IMR-90 (cell line): Measurements from ENCODE around the gene PLA2G4F. TPM values are rescaled to one million over a fixed set of nuclear protein-coding genes. Genes with fewer than 3 reads are reported as not detected.
A peak's percentile ranks its signal among the peaks of the same experiment; 100 is the strongest.

Experiments
- ATAC-seq: fragments of 200-7000 bp; cut with Tn5 transposase; 2 replicates; pipeline ENCODE4 v1.9.1; 2020; ENCODE audit warnings: low read depth, mild to moderate bottlenecking, moderate library complexity
- BruUV-seq: library from RNA; stranded (reverse); fragments of 400-500 nt; replicated peaks from 2 replicates; lab custom pipeline; 2021; lab: Mats Ljungman, UMichigan
- CTCF ChIA-PET: fragments of 300-600 bp; formaldehyde crosslinking; extraction: SDS; loops from one replicate; lab custom pipeline; 2021; ENCODE audit warnings: antibody characterized with exemption; lab: Yijun Ruan, JAX
- POLR2A ChIA-PET: fragments of 300-600 bp; sonication (Branson Sonifier 250); formaldehyde crosslinking; loops from one replicate; lab custom pipeline; 2022; ENCODE audit warnings: antibody characterized with exemption; ENCODE audit not compliant: unreplicated experiment; lab: Charles Lee
- DNase-seq: peaks from one replicate; pipeline ENCODE4 v3.0.0; 2013
- H2AFZ ChIP-seq: replicated peaks from 2 replicates; pipeline ENCODE3; 2013; ENCODE audit warnings: low read length, mild to moderate bottlenecking; ENCODE audit not compliant: poor library complexity
- H2AK5ac ChIP-seq: 2 replicates; pipeline ENCODE4 v1.6.1; 2013; ENCODE audit warnings: low read depth, low read length, inconsistent platforms
- H2AK9ac ChIP-seq: replicated peaks from 2 replicates; pipeline ENCODE3; 2013; ENCODE audit warnings: mild to moderate bottlenecking, low read depth, low read length, moderate library complexity; ENCODE audit not compliant: poor library complexity
- H2BK120ac ChIP-seq: 2 replicates; pipeline ENCODE4 v1.6.1; 2013; ENCODE audit warnings: low read depth, low read length, inconsistent platforms
- H2BK15ac ChIP-seq: 3 replicates; pipeline ENCODE4 v1.6.1; 2013; ENCODE audit warnings: low read depth, low read length, inconsistent platforms
- H2BK20ac ChIP-seq: 2 replicates; pipeline ENCODE4 v1.6.1; 2013; ENCODE audit warnings: low read depth, mild to moderate bottlenecking, inconsistent platforms, low read length, moderate library complexity
- H2BK5ac ChIP-seq: 2 replicates; pipeline ENCODE4 v1.6.1; 2013; ENCODE audit warnings: mild to moderate bottlenecking, low read depth, low read length, inconsistent platforms; ENCODE audit not compliant: poor library complexity, severe bottlenecking
- H3K14ac ChIP-seq: replicated peaks from 2 replicates; pipeline ENCODE4 v1.6.1; 2013; ENCODE audit warnings: low read depth, low read length, inconsistent platforms
- H3K18ac ChIP-seq: 2 replicates; pipeline ENCODE4 v1.6.1; 2013; ENCODE audit warnings: low read depth, low read length, control low read depth
- H3K23ac ChIP-seq: 2 replicates; pipeline ENCODE4 v1.6.1; 2013; ENCODE audit warnings: low read depth, low read length, inconsistent platforms
- H3K27ac ChIP-seq: 2 replicates; pipeline ENCODE4 v1.5.1; 2013; ENCODE audit warnings: mild to moderate bottlenecking, control low read depth, low read length; ENCODE audit not compliant: insufficient read depth
- H3K27me3 ChIP-seq: 2 replicates; pipeline ENCODE4 v1.6.1; 2013; ENCODE audit warnings: low read length; ENCODE audit not compliant: control insufficient read depth, insufficient read depth
- H3K36me3 ChIP-seq: 2 replicates; pipeline ENCODE4 v1.6.1; 2013; ENCODE audit warnings: low read length, mixed read lengths; ENCODE audit not compliant: control insufficient read depth, insufficient read depth
- H3K4ac ChIP-seq: 2 replicates; pipeline ENCODE4 v1.6.1; 2013; ENCODE audit warnings: low read depth, low read length, inconsistent platforms
- H3K4me1 ChIP-seq: 2 replicates; pipeline ENCODE4 v1.6.1; 2013; ENCODE audit warnings: low read length, mixed read lengths; ENCODE audit not compliant: control insufficient read depth, insufficient read depth
- H3K4me2 ChIP-seq: 2 replicates; pipeline ENCODE4 v1.6.1; 2013; ENCODE audit warnings: low read depth, mild to moderate bottlenecking, control low read depth, low read length, moderate library complexity
- H3K4me3 ChIP-seq: 2 replicates; pipeline ENCODE4 v1.5.1; 2013; ENCODE audit warnings: low read depth, mild to moderate bottlenecking, control low read depth, low read length, moderate library complexity; ENCODE audit not compliant: insufficient read depth
- H3K56ac ChIP-seq: 2 replicates; pipeline ENCODE4 v1.6.1; 2013; ENCODE audit warnings: low read length, inconsistent platforms; ENCODE audit not compliant: insufficient read depth; ENCODE audit errors: extremely low read depth
- H3K79me1 ChIP-seq, 2 experiments: 2 replicates each; pipeline ENCODE4 v1.6.1; 2013; ENCODE audit warnings: low read length in 2 of 2, inconsistent platforms in 1 of 2, low read depth in 1 of 2
- H3K9ac ChIP-seq: 2 replicates; pipeline ENCODE4 v1.6.1; 2013; ENCODE audit warnings: low read depth, low read length, control low read depth
- H3K9me1 ChIP-seq: 2 replicates; pipeline ENCODE4 v1.6.1; 2013; ENCODE audit warnings: low read length, inconsistent platforms; ENCODE audit not compliant: insufficient read depth
- H3K9me3 ChIP-seq: 2 replicates; pipeline ENCODE4 v1.6.1; 2013; ENCODE audit warnings: low read length; ENCODE audit not compliant: control insufficient read depth, insufficient read depth
- H4K20me1 ChIP-seq: 2 replicates; pipeline ENCODE4 v1.6.1; 2013; ENCODE audit warnings: low read length, inconsistent platforms; ENCODE audit not compliant: insufficient read depth
- H4K5ac ChIP-seq: 2 replicates; pipeline ENCODE4 v1.6.1; 2013; ENCODE audit warnings: mild to moderate bottlenecking, low read depth, low read length, control low read depth
- H4K8ac ChIP-seq, 2 experiments: 2 replicates each; pipeline ENCODE4 v1.6.1; 2013; ENCODE audit warnings: low read depth in 2 of 2, low read length in 2 of 2, control low read depth in 1 of 2, inconsistent platforms in 1 of 2
- H4K91ac ChIP-seq: 2 replicates; pipeline ENCODE4 v1.6.1; 2013; ENCODE audit warnings: low read depth, low read length, inconsistent platforms; ENCODE audit not compliant: insufficient read depth
- BHLHE40 ChIP-seq: fragments of 150-350 bp; IDR thresholded peaks from 2 replicates; pipeline ENCODE4 v1.6.1; 2016; ENCODE audit warnings: mild to moderate bottlenecking, low read depth, low read length
- CEBPB ChIP-seq: IDR thresholded peaks from 2 replicates; pipeline ENCODE4 v1.6.1; 2012; ENCODE audit warnings: low read depth, low read length, improper control_type of control experiment
- CTCF ChIP-seq: conservative IDR thresholded peaks from 2 replicates; pipeline ENCODE4 v1.5.1; 2012; ENCODE audit warnings: mild to moderate bottlenecking, low read depth, low read length, improper control_type of control experiment
- MAFK ChIP-seq: IDR thresholded peaks from 2 replicates; pipeline ENCODE4 v1.6.1; 2012; ENCODE audit warnings: low read depth, low read length, improper control_type of control experiment
- MAZ ChIP-seq: IDR thresholded peaks from 2 replicates; pipeline ENCODE4 v1.6.1; 2012; ENCODE audit warnings: low read depth, mild to moderate bottlenecking, low read length, improper control_type of control experiment, moderate library complexity, borderline replicate concordance
- MXI1 ChIP-seq: IDR thresholded peaks from 2 replicates; pipeline ENCODE4 v1.6.1; 2012; ENCODE audit warnings: low read depth, mild to moderate bottlenecking, low read length, moderate library complexity, borderline replicate concordance
- RCOR1 ChIP-seq: IDR thresholded peaks from 2 replicates; pipeline ENCODE4 v1.6.1; 2012; ENCODE audit warnings: mild to moderate bottlenecking, low read length, improper control_type of control experiment; ENCODE audit not compliant: insufficient replicate concordance
- RFX5 ChIP-seq: IDR thresholded peaks from 2 replicates; pipeline ENCODE4 v1.8.0; 2012; ENCODE audit warnings: low read depth, mild to moderate bottlenecking, low read length, moderate library complexity
- SMC3 ChIP-seq: fragments of 150-350 bp; IDR thresholded peaks from 2 replicates; pipeline ENCODE4 v1.6.1; 2016; ENCODE audit warnings: low read depth, mild to moderate bottlenecking, antibody characterized with exemption, low read length, moderate library complexity
- WGBS, 2 experiments: methylation state at CpG; one replicate each; pipeline versions ENCODE4 v1.1.5 to v1.1.7; 2013; ENCODE audit warnings: missing lambda C conversion rate in 2 of 2; ENCODE audit not compliant: insufficient read length in 1 of 2; ENCODE audit errors: extremely low coverage in 2 of 2; 5-methylcytosine and 5-hydroxymethylcytosine counted together
- dilution Hi-C: fragments of 300-500 bp; cut with HindIII; formaldehyde crosslinking; loops from one replicate; pipeline ENCODE4 v1.14.3; 2018; ENCODE audit warnings: low sequenced_read_pairs; ENCODE audit not compliant: unreplicated experiment
- in situ Hi-C: fragments of 300-500 bp; cut with MboI; formaldehyde crosslinking; loops from 3 replicates; pipeline ENCODE4 v1.14.3; 2019; ENCODE audit warnings: low sequenced_read_pairs, inconsistent platforms, mixed read lengths
- intact Hi-C: fragments of 100-400 bp; cut with micrococcal nuclease; formaldehyde crosslinking; loops from 2 replicates; pipeline ENCODE4 v1.10.0; 2022
- polyA plus RNA-seq, 3 experiments: library from polyadenylated mRNA; depleted of rRNA; stranded (reverse); fragments of >200 nt; gene quantifications; 2 replicates each; pipeline ENCODE4 v1.2.3, GENCODE V29; 2012; ENCODE audit warnings: low replicate concordance in 1 of 3
- total RNA-seq: library from RNA; depleted of rRNA; stranded (reverse); fragments of >200 nt; gene quantifications from 2 replicates; pipeline ENCODE4 v1.2.3, GENCODE V29; 2012
- TF ChIP-seq, protein P1 (sequence below): fragments of 150-350 bp; IDR thresholded peaks from 2 replicates; pipeline ENCODE4 v1.6.1; 2017; ENCODE audit warnings: mild to moderate bottlenecking, antibody characterized with exemption, low read length, low read depth

The PLA2G4F gene
- total and polyA plus RNA-seq, 2 of the 4 experiments (the other 2 are of a cell fraction): not detected

DNA sequence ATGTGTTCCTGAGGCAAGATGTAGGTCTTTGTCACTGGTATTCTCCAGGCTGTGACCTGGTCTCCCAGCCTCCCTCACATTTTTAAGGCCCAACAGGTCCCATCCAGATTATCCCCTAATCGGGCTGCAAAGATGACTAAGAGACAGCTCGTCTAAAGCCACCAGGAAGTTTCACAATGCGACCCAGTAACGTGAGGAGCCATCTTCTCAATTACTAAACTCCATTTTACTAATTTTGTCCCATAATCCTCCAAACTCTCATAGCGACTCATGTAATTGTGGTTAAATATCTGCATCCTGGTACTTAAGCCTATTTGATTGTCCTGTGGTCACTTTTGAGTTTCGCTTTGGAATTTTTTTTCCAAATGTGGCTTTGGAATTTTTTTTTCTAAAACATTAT is 8.7 kb upstream of the PLA2G4F start:
- ATAC-seq: no peak; the same call in 1 of the 2 replicates
- H3K56ac ChIP-seq: no peak overlapping the region
- no peak overlapping the region for H4K91ac ChIP-seq
- H4K5ac ChIP-seq: no peak overlapping the region
- H2BK120ac ChIP-seq: no peak overlapping the region
- intact Hi-C loops (no loop called here), in situ Hi-C loops (no loop called here), dilution Hi-C loops (no loop called here)
- no CpG with 5 or more reads among the region's 6 CpGs for WGBS, 2 experiments
- no peak overlapping the region for H3K9ac ChIP-seq
- H2BK15ac ChIP-seq: no peak overlapping the region
- BruUV-seq: no TSS peak
- TF ChIP-seq CTCF: no peak
- no peak for TF ChIP-seq MXI1
- TF ChIP-seq MAZ: no peak
- peak; percentile 19; the same call in 1 of the 2 replicates for TF ChIP-seq BHLHE40
- no peak for TF ChIP-seq SMC3
- no peak for TF ChIP-seq RFX5
- no peak for TF ChIP-seq MAFK
- TF ChIP-seq, protein P1, sequence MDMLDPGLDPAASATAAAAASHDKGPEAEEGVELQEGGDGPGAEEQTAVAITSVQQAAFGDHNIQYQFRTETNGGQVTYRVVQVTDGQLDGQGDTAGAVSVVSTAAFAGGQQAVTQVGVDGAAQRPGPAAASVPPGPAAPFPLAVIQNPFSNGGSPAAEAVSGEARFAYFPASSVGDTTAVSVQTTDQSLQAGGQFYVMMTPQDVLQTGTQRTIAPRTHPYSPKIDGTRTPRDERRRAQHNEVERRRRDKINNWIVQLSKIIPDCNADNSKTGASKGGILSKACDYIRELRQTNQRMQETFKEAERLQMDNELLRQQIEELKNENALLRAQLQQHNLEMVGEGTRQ: no peak
- TF ChIP-seq RCOR1: no peak
- TF ChIP-seq CEBPB: peak; percentile 58; the same call in 1 of the 2 replicates
- H2BK5ac ChIP-seq: no peak overlapping the region
- no peak overlapping the region for H3K27ac ChIP-seq
- peaks cover 75% of the 10 kb centered on the region for H3K36me3 ChIP-seq
- CTCF ChIA-PET: no interaction called here
- POLR2A ChIA-PET: no interaction called here
- no peak overlapping the region for H4K8ac ChIP-seq
- no peak overlapping the region for H2AFZ ChIP-seq
- no peak overlapping the region for H2AK9ac ChIP-seq
- no peak overlapping the region for H3K4me3 ChIP-seq
- no peak overlapping the region for H3K23ac ChIP-seq
- H3K9me3 ChIP-seq: no peaks in the 10 kb centered on the region
- H4K20me1 ChIP-seq: no peaks in the 10 kb centered on the region; the same call in 1 of the 2 replicates
- no peak overlapping the region for H2BK20ac ChIP-seq
- no peaks in the 10 kb centered on the region for H3K27me3 ChIP-seq
- peaks cover 0 to 6% of the 10 kb centered on the region in 2 experiments; a peak in 1 of 4 replicates for H3K79me1 ChIP-seq
- no peak overlapping the region for H2AK5ac ChIP-seq
- H3K4me2 ChIP-seq: no peak overlapping the region
- H3K14ac ChIP-seq: no peak overlapping the region
- H3K9me1 ChIP-seq: 0 out of 2 replicates have a peak, but pooled peaks cover 7% of the 10 kb centered on the region
- no peak overlapping the region for H3K4ac ChIP-seq
- DNase-seq: peak; percentile 25
- H3K4me1 ChIP-seq: no peaks in the 10 kb centered on the region
- no peak overlapping the region for H3K18ac ChIP-seq
